ENCODE results near the gene C2orf72. TPM values are rescaled to one million over a fixed set of nuclear protein-coding genes. Genes with fewer than 3 reads are reported as not detected.
"Not testable (repeated sequence)": the region's sequence is repeated elsewhere in the genome, so short reads cannot be mapped to it uniquely, and the experiment has no call there.

C2orf72 gene
- total RNA-seq, 2 experiments from 2014 or later, result 0.34 to 0.55 TPM

- ChIA-PET POLR2A (no interaction called here), CTCF (interaction anchor here (0.9 to 1.5 kb wide), 3 partner anchors 10 to 36 kb away, joined by 3 to 4 read pairs (median 4); no protein-coding TSS in a partner anchor)
- Mint-ChIP-seq H3K9me3 (no peaks in the 10 kb centered on the region), H3K4me3 (no peak overlapping the region), H3K4me1 (ENCODE audit: low read depth) (no peaks in the 10 kb centered on the region), H3K36me3 (no peaks in the 10 kb centered on the region), H3K27me3 (peaks cover 6% of the 10 kb centered on the region), H3K27ac (no peak overlapping the region)
- DNase-seq, result no peak
- intact Hi-C loops (cut with micrococcal nuclease), result no loop called here
Observed at GRCh38 chr2:231016566-231017230, 20.6 kb upstream of the C2orf72 start.

GRCh38 chr2:231017231-231017598 lies 20.1 kb upstream of the C2orf72 start:
- peak; percentile 15 for DNase-seq
- no peaks in the 10 kb centered on the region for H3K36me3 Mint-ChIP-seq
- H3K4me3 Mint-ChIP-seq, result no peak overlapping the region
- intact Hi-C loops (cut with micrococcal nuclease), result no loop called here
- H3K9me3 Mint-ChIP-seq, result no peaks in the 10 kb centered on the region
- no peaks in the 10 kb centered on the region for H3K4me1 Mint-ChIP-seq (ENCODE audit: low read depth)
- no peak overlapping the region for H3K27ac Mint-ChIP-seq
- CTCF ChIA-PET, result interaction anchor here (0.9 to 1.2 kb wide), 2 partner anchors 9 to 36 kb away, joined by 4 read pairs; no protein-coding TSS in a partner anchor
- H3K27me3 Mint-ChIP-seq, result peaks cover 6% of the 10 kb centered on the region
- POLR2A ChIA-PET, result no interaction called here

- Mint-ChIP-seq H3K4me1 (ENCODE audit: low read depth) (no peaks in the 10 kb centered on the region), H3K27ac (no peak overlapping the region), H3K36me3 (no peaks in the 10 kb centered on the region), H3K9me3 (no peaks in the 10 kb centered on the region), H3K27me3 (peaks cover 6% of the 10 kb centered on the region), H3K4me3 (no peak overlapping the region)
- no peak for DNase-seq
- ChIA-PET CTCF (no interaction called here), POLR2A (no interaction called here)
- intact Hi-C loops (cut with micrococcal nuclease), result no loop called here
Observed at GRCh38 chr2:231018184-231018583, 19.1 kb upstream of the C2orf72 start.

GRCh38 chr2:231025059-231025458 lies 12.3 kb upstream of the C2orf72 start:
- H3K4me3 Mint-ChIP-seq; CTCF ChIA-PET; DNase-seq; H3K27ac Mint-ChIP-seq; H3K27me3 Mint-ChIP-seq; H3K36me3 Mint-ChIP-seq; H3K4me1 Mint-ChIP-seq (ENCODE audit: low read depth); POLR2A ChIA-PET; intact Hi-C loops (cut with micrococcal nuclease); H3K9me3 Mint-ChIP-seq: not testable (repeated sequence)

GRCh38 chr2:231028889-231029288 lies 8.4 kb upstream of the C2orf72 start:
- no peak for DNase-seq
- Mint-ChIP-seq H3K4me1 (ENCODE audit: low read depth) (no peaks in the 10 kb centered on the region), H3K4me3 (no peak overlapping the region), H3K27ac (no peak overlapping the region), H3K36me3 (no peaks in the 10 kb centered on the region), H3K9me3 (no peaks in the 10 kb centered on the region), H3K27me3 (peaks cover 11% of the 10 kb centered on the region)
- POLR2A ChIA-PET, result no interaction called here
- CTCF ChIA-PET, result no interaction called here
- intact Hi-C loops (cut with micrococcal nuclease), result no loop called here

GRCh38 chr2:231029563-231029962 lies 7.8 kb upstream of the C2orf72 start:
- DNase-seq, result no peak
- H3K4me3 Mint-ChIP-seq, result no peak overlapping the region
- H3K36me3 Mint-ChIP-seq, result no peaks in the 10 kb centered on the region
- H3K27me3 Mint-ChIP-seq, result peaks cover 12% of the 10 kb centered on the region
- intact Hi-C loops (cut with micrococcal nuclease), result no loop called here
- no peak overlapping the region for H3K27ac Mint-ChIP-seq
- POLR2A ChIA-PET, result no interaction called here
- H3K4me1 Mint-ChIP-seq (ENCODE audit: low read depth), result no peaks in the 10 kb centered on the region
- CTCF ChIA-PET, result no interaction called here
- no peaks in the 10 kb centered on the region for H3K9me3 Mint-ChIP-seq

- intact Hi-C loops (cut with micrococcal nuclease), result no loop called here
- Mint-ChIP-seq H3K36me3 (no peaks in the 10 kb centered on the region), H3K9me3 (no peaks in the 10 kb centered on the region), H3K27me3 (peaks cover 18% of the 10 kb centered on the region), H3K4me3 (no peak overlapping the region), H3K4me1 (ENCODE audit: low read depth) (no peaks in the 10 kb centered on the region), H3K27ac (no peak overlapping the region)
- DNase-seq, result no peak
- POLR2A ChIA-PET, result no interaction called here
- CTCF ChIA-PET, result interaction anchor here (0.8 to 1.4 kb wide), 3 partner anchors 43 to 206 kb away, joined by 3 read pairs; no protein-coding TSS in a partner anchor
Observed at GRCh38 chr2:231030725-231031124, 6.6 kb upstream of the C2orf72 start.

GRCh38 chr2:231032575-231033140 lies 4.7 kb upstream of the C2orf72 start:
- Mint-ChIP-seq H3K4me3 (no peak overlapping the region), H3K27ac (no peak overlapping the region), H3K9me3 (no peaks in the 10 kb centered on the region), H3K36me3 (no peaks in the 10 kb centered on the region), H3K4me1 (ENCODE audit: low read depth) (no peaks in the 10 kb centered on the region), H3K27me3 (peaks cover 31% of the 10 kb centered on the region)
- ChIA-PET POLR2A (no interaction called here), CTCF (no interaction called here)
- no peak for DNase-seq
- intact Hi-C loops (cut with micrococcal nuclease), result no loop called here

GRCh38 chr2:231033147-231034132 lies 3.9 kb upstream of the C2orf72 start:
- no peaks in the 10 kb centered on the region for H3K9me3 Mint-ChIP-seq
- no peak for DNase-seq
- intact Hi-C loops (cut with micrococcal nuclease), result no loop called here
- H3K27me3 Mint-ChIP-seq, result peaks cover 35% of the 10 kb centered on the region
- no peak overlapping the region for H3K27ac Mint-ChIP-seq
- CTCF ChIA-PET, result no interaction called here
- POLR2A ChIA-PET, result no interaction called here
- H3K36me3 Mint-ChIP-seq, result no peaks in the 10 kb centered on the region
- H3K4me1 Mint-ChIP-seq (ENCODE audit: low read depth), result no peaks in the 10 kb centered on the region
- no peak overlapping the region for H3K4me3 Mint-ChIP-seq

- DNase-seq, result no peak
- Mint-ChIP-seq H3K36me3 (no peaks in the 10 kb centered on the region), H3K27me3 (peaks cover 42% of the 10 kb centered on the region), H3K4me1 (ENCODE audit: low read depth) (no peaks in the 10 kb centered on the region), H3K27ac (no peak overlapping the region), H3K4me3 (no peak overlapping the region), H3K9me3 (no peaks in the 10 kb centered on the region)
- intact Hi-C loops (cut with micrococcal nuclease), result no loop called here
- ChIA-PET CTCF (no interaction called here), POLR2A (no interaction called here)
Observed at GRCh38 chr2:231034291-231034882, 2.9 kb upstream of the C2orf72 start.

GRCh38 chr2:231036131-231036530 lies 1.2 kb upstream of the C2orf72 start:
- intact Hi-C loops (cut with micrococcal nuclease), result no loop called here
- Mint-ChIP-seq H3K9me3 (no peaks in the 10 kb centered on the region), H3K4me3 (no peak overlapping the region), H3K4me1 (ENCODE audit: low read depth) (no peaks in the 10 kb centered on the region), H3K36me3 (no peaks in the 10 kb centered on the region), H3K27ac (no peak overlapping the region), H3K27me3 (peaks cover 54% of the 10 kb centered on the region)
- POLR2A ChIA-PET, result no interaction called here
- DNase-seq, result no peak
- CTCF ChIA-PET, result interaction anchor here (1.4 kb wide), 1 partner anchor 17 kb away, joined by 5 read pairs; no protein-coding TSS in a partner anchor

GRCh38 chr2:231036578-231037106 lies 681 bp upstream of the C2orf72 start:
- intact Hi-C loops (cut with micrococcal nuclease), result no loop called here
- Mint-ChIP-seq H3K4me1 (ENCODE audit: low read depth) (no peaks in the 10 kb centered on the region), H3K9me3 (no peaks in the 10 kb centered on the region), H3K36me3 (no peaks in the 10 kb centered on the region), H3K27ac (no peak overlapping the region), H3K4me3 (no peak overlapping the region), H3K27me3 (peaks cover 56% of the 10 kb centered on the region)
- ChIA-PET CTCF (interaction anchor here (1.2 to 1.6 kb wide), 2 partner anchors 9 to 16 kb away, joined by 3 to 4 read pairs; no protein-coding TSS in a partner anchor), POLR2A (no interaction called here)
- no peak for DNase-seq

All from activated CD4-positive, alpha-beta memory T cell treated with anti-CD3 and anti-CD28 coated beads for 36 hours (primary cell).